IPS-NIHi7 (cell line): Measurements from ENCODE around the gene ACHE.
"Not testable (repeated sequence)": the region's sequence is repeated elsewhere in the genome, so short reads cannot be mapped to it uniquely, and the experiment has no call there.

Experiments used
- DNase-seq: peaks from one replicate; pipeline ENCODE4 v3.0.0; 2012; ENCODE audit warnings: mixed read lengths; ENCODE audit errors: extremely low spot score

The ACHE gene

GRCh38 chr7:100895701-100895955, at the start of gene ACHE:
Gene ACHE, minus strand, starts transcription at chr7:100895888. Its CDS starts 1,656 bp downstream, at chr7:100894232.
- DNase-seq: no peak

DNA sequence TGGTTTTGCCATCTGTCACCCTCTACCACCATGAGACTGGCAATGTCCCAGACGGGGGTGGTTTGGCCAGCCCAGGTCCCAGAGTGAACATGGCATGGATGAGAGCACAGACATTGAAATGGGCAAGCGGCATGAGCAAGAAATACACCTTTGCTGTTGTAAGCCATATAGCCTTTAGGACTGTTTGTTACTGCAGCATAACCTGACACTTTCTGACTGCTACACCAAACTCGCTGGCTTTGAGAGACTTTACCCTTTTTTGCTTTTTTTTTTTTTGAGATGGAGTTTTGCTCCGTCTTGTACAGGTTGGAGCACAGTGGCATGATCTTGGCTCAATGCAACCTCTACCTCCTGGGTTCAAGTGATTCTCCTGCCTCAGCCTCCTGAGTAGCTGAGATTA, 48.5 kb upstream of the ACHE start:
- DNase-seq: no peak

GRCh38 chr7:100943693-100944092, 48.0 kb upstream of the ACHE start:
- peak; percentile 9 for DNase-seq

DNA sequence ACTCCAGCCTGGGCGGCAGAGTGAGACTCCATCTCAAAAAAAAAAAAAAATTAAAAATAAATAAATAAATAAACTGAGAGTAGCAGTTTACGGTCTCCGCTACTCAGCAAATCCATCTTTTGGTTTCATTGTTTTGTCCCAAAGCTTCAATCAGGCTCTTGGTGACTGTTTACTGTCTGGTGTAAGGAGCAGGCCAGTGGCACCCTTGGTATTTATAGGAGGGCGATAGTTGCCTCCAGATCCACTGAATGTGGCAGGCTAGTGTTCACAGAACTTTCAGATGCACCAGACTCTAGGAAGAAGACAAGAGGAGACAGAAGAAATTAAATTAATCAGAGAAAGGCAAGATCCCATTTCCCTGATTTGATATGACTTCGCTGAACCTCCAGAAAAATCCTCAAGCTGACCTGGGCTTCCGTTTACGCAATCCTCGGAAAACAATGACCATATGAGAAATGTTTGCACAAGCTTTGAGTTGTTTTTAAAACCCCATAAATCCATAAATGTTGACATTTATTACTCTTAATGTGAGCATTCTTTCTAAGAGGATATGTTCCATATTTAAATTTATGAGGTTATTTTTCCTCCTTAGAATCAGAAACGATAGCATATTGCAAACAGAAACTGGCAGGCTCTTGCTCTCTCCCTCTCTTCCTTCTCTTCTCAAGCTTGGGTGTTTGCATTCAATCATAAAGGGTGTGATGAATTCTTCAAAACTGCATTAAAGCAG, 46.5 kb upstream of the ACHE start:
- no peak for DNase-seq

GRCh38 chr7:100936167-100936566, 40.5 kb upstream of the ACHE start:
- not testable (repeated sequence) for DNase-seq

- DNase-seq: not testable (repeated sequence)
Measured at GRCh38 chr7:100935381-100935780, 39.7 kb upstream of the ACHE start.

DNA sequence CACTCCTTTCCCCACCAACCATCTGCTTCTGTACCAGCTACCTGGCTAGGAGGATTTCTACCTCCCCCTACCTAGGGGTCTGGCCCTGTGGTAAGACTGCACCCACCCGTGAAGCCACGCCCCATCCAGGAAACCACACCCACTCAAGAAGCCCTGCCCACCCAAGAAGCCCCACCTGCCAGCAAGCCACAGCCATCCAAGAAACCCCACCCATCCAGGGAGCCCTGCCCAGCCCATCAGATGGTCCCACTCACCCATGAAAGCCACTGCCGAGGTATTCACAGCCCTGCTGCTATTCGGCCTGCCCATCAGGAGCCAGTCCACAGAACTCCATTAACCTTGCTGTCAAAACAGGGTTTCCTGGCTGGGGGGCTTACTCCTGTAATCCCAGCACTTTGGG, 38.0 kb upstream of the ACHE start:
- DNase-seq: peak; percentile 44

DNA sequence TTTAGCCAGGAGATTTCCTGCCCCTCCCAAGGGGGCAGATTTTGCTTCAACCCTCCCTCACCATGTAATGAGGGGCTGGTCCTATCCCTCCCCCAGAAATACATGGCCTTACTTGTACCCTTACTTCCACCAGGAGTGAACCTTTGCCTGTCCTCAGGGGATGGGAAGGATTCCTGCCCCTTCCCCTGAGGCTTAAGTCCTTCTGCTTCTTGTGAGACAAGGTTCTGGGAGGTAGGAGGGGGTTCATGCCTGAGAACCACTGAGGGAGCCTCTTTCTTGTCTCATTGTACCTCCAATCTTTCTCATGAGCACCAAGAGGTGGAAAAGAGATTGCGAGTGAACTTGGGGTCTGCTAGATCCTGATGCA, 34.1 kb upstream of the ACHE start:
- no peak for DNase-seq

- DNase-seq: not testable (repeated sequence)
Measured at GRCh38 chr7:100923616-100924015, 27.9 kb upstream of the ACHE start.

DNA sequence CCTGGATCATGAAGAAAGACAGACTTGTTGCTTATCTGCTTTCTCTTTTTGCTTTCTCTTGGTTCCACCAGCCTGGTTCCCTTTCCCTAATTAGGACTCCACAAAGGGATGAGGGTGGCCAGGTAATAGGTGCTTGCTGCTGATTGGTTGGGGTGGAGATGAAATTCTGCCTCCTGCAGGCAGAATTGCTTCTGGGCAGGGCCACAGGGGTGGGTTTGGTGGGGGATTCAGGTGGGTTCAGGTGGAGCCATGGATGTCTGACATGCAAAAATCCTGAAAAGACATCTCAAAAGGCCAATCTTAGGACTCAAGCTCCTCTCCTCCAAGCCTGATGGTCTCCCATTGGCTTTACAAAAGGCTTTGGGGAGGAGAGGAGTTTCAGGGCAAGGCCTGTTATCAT, 25.4 kb upstream of the ACHE start:
- no peak for DNase-seq

DNA sequence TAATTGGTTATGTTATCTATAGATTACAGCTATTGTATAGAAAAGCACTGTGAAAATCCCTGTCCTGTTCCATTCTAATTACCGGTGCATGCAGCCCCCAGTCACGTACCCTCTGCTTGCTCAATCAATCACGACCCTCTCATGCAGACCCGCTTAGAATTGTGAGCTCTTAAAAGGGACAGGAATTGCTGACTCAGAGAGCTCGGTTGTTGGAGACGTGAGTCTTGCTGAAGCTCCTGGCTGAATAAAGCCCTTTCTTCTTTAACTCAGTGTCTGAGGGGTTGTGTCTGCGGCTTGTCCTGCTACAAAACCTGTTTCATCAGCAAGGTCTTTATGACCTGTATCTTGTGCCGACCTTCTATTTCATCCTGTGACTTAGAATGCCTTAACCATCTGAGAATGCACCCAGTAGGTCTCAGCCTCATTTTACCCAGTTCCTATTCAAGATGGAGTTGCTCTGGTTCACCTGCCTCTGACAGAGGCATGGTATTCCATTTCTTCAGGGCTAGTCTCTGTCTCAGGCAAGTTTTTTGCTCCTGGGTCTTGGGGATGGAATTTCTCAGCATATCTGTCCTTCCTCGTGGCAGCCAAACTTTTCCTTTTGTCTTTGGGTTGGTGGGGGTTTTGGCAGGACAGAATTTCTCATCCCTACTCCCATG, 24.2 kb upstream of the ACHE start:
- not testable (repeated sequence) for DNase-seq

- not testable (repeated sequence) for DNase-seq
Measured at GRCh38 chr7:100919335-100919734, 23.6 kb upstream of the ACHE start.

GRCh38 chr7:100914879-100915447, 19.3 kb upstream of the ACHE start:
- DNase-seq: no peak

DNA sequence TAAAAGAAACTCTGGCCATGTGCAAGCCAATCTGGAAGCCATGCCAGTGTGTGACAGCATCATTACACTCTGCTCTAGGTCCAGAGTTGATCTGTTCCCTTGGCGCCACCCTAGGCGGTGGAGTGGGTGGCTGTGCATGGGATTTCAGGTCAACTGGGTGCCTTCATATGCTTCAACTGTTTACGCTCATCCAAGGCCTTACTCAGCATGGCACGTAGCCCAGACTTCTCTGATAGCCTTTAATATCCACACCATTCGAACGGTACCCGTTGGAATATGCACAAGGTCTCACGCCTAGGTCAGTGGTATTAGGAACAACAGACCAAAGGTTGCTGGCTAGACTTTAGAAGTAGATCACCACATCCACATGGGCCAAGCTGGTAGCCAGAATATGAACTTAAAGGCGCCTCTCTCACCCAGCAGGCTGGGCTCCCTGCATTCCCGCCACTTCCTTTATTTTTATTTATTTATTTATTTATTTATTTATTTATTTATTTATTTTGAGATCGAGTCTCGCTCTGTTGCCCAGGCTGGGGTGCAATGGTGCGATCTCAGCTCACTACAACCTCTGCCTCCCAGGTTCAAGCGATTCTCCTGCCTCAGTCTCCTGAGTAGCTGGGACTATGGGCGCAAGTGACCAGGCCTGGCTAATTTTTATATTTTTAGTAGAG, 18.7 kb upstream of the ACHE start:
- DNase-seq: no peak

DNA sequence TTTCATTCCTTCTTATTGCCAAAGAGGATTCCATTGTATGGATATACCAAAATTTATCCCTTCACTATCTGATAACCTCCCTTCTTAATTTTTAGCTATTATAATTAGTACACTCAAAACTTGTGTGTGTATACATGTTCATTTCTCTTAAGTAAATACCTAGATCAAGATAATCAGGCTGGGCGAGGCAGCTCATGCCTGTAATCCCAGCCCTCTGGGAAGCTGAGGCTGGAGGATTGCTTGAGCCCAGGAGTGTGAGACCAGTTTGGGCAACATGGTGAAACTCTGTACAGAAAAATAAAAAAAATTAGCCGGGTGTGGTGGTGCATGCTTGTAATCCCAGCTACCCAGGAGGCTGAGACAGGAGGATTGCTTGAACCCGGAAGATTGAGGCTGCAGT, 15.8 kb upstream of the ACHE start:
- no peak for DNase-seq

GRCh38 chr7:100910443-100910842, 14.8 kb upstream of the ACHE start:
- DNase-seq: not testable (repeated sequence)

- DNase-seq: no peak
Measured at GRCh38 chr7:100908512-100908911, 12.8 kb upstream of the ACHE start.

DNA sequence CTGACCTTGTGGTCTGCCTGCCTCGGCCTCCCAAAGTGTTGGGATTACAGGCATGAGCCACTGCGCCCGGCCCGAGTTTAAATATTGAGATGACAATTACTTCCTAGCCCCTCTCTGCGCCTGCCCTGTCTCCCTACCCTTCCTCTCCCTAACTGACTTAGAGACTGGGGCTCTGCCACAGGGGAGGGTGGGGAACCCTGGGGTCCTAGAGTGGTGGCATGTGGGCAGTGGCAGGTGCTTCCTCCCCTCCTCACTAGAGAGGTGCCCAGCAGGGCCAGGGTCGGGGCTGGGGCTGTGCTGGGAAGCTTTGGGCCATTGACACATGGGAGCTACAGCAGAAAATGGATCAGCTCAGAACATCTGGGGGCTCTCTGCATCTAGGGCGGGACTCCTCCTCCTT, 7.0 kb upstream of the ACHE start:
- DNase-seq: no peak

GRCh38 chr7:100901921-100902332, 6.2 kb upstream of the ACHE start:
- DNase-seq: no peak

GRCh38 chr7:100900978-100901377, 5.3 kb upstream of the ACHE start:
- no peak for DNase-seq

DNA sequence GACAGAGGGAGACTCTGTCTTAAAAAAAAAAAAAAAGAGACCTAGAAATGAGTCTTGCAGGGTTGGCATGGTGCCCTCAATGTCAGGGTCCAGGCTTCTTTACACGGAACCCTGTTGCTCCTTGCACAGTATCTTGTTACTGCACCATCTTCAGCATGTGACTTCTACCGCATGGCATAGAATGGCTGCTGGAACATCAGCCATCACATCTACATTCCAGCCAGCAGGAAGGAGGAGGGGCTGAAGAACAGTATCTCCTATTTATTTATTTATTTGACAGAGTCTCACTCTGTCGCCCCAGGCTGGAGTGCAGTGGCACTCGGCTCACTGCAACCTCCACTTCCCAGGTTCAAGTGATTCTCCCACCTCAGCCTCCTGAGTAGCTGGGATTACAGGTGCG, 3.7 kb upstream of the ACHE start:
- no peak for DNase-seq

DNA sequence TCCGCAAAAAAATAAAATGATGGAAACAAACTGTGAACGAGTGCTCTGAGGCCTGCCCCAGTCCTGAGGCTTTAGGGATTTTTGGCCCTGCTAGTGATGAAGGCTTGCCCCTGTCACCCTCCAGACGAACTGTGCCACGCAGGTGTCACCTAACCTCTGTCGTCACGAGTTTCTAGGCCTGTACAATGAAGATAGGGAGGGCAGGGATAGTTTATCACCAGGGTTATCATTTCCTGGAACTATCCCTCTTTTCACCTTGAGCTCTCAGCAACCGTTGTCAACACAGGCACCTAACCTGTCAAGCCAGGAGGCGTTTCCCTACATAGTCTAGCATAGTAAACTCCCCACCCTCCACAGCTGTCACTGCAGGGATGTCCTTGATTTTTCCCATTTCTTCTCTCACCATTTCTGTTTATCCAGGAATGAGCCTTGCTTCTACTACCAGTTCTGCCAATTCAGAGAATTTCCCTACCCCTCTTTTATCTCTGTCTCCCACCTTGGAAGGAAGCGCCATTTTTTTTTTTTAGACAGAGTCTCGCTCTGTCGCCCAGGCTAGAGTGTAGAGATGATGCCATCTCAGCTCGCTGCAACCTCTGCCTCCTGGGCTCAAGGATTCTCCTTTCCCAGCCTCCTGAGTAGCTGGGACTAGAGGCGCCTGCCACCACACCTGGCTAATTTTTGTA, 2.2 kb upstream of the ACHE start:
- no peak for DNase-seq
